DOHH2 (cell line): Measurements from ENCODE around the gene PNMA8A.

Source experiments
- EZH2phosphoT487 ChIP-seq: fragments of 200-600 bp; sonication (generic); IDR thresholded peaks from 2 replicates; pipeline ENCODE4 v1.6.1; 2017; ENCODE audit warnings: borderline replicate concordance, mild to moderate bottlenecking, antibody characterized with exemption, low read length, moderate library complexity, mixed read lengths
- TF ChIP-seq, protein P1 (sequence below): fragments of 200-600 bp; sonication (generic); IDR thresholded peaks from one replicate; pipeline ENCODE4 v1.5.1; 2014; ENCODE audit warnings: antibody characterized with exemption, mild to moderate bottlenecking, low read depth, low read length; ENCODE audit not compliant: poor library complexity, severe bottlenecking

- TF ChIP-seq, protein P1, sequence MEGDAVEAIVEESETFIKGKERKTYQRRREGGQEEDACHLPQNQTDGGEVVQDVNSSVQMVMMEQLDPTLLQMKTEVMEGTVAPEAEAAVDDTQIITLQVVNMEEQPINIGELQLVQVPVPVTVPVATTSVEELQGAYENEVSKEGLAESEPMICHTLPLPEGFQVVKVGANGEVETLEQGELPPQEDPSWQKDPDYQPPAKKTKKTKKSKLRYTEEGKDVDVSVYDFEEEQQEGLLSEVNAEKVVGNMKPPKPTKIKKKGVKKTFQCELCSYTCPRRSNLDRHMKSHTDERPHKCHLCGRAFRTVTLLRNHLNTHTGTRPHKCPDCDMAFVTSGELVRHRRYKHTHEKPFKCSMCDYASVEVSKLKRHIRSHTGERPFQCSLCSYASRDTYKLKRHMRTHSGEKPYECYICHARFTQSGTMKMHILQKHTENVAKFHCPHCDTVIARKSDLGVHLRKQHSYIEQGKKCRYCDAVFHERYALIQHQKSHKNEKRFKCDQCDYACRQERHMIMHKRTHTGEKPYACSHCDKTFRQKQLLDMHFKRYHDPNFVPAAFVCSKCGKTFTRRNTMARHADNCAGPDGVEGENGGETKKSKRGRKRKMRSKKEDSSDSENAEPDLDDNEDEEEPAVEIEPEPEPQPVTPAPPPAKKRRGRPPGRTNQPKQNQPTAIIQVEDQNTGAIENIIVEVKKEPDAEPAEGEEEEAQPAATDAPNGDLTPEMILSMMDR: no peak
- no peak for TF ChIP-seq EZH2phosphoT487
Measured at GRCh38 chr19:46426506-46427162, 44.7 kb downstream of the PNMA8A start.
